Liver (tissue), 9 donors: ENCODE data around the gene APH1A. TPM values are rescaled to one million over a fixed set of nuclear protein-coding genes. Genes with fewer than 3 reads are reported as not detected.

Experiments used
- DNase-seq: peaks from one replicate; pipeline ENCODE4 v3.0.0-alpha.2; 2017; ENCODE audit warnings: low spot score
- H3K27ac ChIP-seq, 2 donors: one replicate each; pipeline ENCODE4 v1.7.0; 2013; ENCODE audit warnings: inconsistent platforms in 2 of 2, low read length in 2 of 2, control low read depth in 1 of 2, low read depth in 1 of 2, mild to moderate bottlenecking in 1 of 2
- H3K27me3 ChIP-seq, 4 donors: one replicate each; pipeline versions ENCODE4 v1.6.1 to v1.7.0; 2013; ENCODE audit warnings: low read length in 3 of 4, inconsistent platforms in 1 of 4, mild to moderate bottlenecking in 1 of 4, moderate library complexity in 1 of 4; ENCODE audit not compliant: control insufficient read depth in 4 of 4, insufficient read depth in 4 of 4
- H3K36me3 ChIP-seq, 4 donors: one replicate each; pipeline versions ENCODE4 v1.6.1 to v1.7.0; 2013; ENCODE audit warnings: low read length in 3 of 4, mild to moderate bottlenecking in 3 of 4, low read depth in 1 of 4, moderate library complexity in 1 of 4; ENCODE audit not compliant: control insufficient read depth in 4 of 4, insufficient read depth in 3 of 4
- H3K4me1 ChIP-seq, 4 donors: one replicate each; pipeline versions ENCODE4 v1.6.1 to v1.7.0; 2013; ENCODE audit warnings: low read length in 3 of 4, mild to moderate bottlenecking in 3 of 4, moderate library complexity in 1 of 4; ENCODE audit not compliant: control insufficient read depth in 4 of 4, insufficient read depth in 4 of 4
- H3K4me3 ChIP-seq, 3 donors: one replicate each; pipeline versions ENCODE4 v1.6.1 to v1.7.0; 2013; ENCODE audit warnings: low read length in 3 of 3, control low read depth in 1 of 3, low read depth in 1 of 3, mild to moderate bottlenecking in 1 of 3
- H3K9ac ChIP-seq, 2 donors: one replicate each; pipeline ENCODE4 v1.7.0; 2013; ENCODE audit warnings: low read length in 2 of 2, mild to moderate bottlenecking in 2 of 2, moderate library complexity in 2 of 2, control low read depth in 1 of 2, low read depth in 1 of 2
- H3K9me3 ChIP-seq, 4 donors: one replicate each; pipeline versions ENCODE4 v1.6.1 to v1.7.0; 2013; ENCODE audit warnings: low read length in 3 of 4; ENCODE audit not compliant: control insufficient read depth in 4 of 4
- ATF3 ChIP-seq: IDR thresholded peaks from 2 replicates; pipeline ENCODE4 v1.6.1; 2016; ENCODE audit warnings: antibody characterized with exemption
- CTCF ChIP-seq: fragments of 150-350 bp; IDR thresholded peaks from 2 replicates; pipeline ENCODE4 v1.5.1; 2017; ENCODE audit warnings: improper control_type of control experiment, low read depth, low read length; ENCODE audit not compliant: missing input control
- EGR1 ChIP-seq, 2 donors: IDR thresholded peaks; 2 replicates each; pipeline ENCODE4 v1.6.1; 2016 to 2018; ENCODE audit warnings: antibody characterized with exemption in 2 of 2, low read depth in 2 of 2
- FOXA1 ChIP-seq: IDR thresholded peaks from 2 replicates; pipeline ENCODE4 v1.6.1; 2016; ENCODE audit warnings: antibody characterized with exemption
- FOXA2 ChIP-seq: IDR thresholded peaks from 2 replicates; pipeline ENCODE4 v1.6.1; 2016; ENCODE audit warnings: antibody characterized with exemption
- GABPA ChIP-seq, 2 donors: IDR thresholded peaks in 1 of 2; conservative IDR thresholded peaks in 1 of 2; 2 replicates each; pipeline ENCODE4 v1.6.1; 2016; ENCODE audit warnings: antibody characterized with exemption in 2 of 2, mild to moderate bottlenecking in 1 of 2, moderate library complexity in 1 of 2
- HNF4A ChIP-seq, 2 donors: conservative IDR thresholded peaks; 2 replicates each; pipeline ENCODE4 v1.6.1; 2016; ENCODE audit warnings: antibody characterized with exemption in 2 of 2, mild to moderate bottlenecking in 2 of 2
- HNF4G ChIP-seq: IDR thresholded peaks from 2 replicates; pipeline ENCODE4 v1.6.1; 2016; ENCODE audit warnings: antibody characterized with exemption
- JUND ChIP-seq, 2 donors: IDR thresholded peaks; 2 replicates each; pipeline ENCODE4 v1.6.1; 2016; ENCODE audit warnings: antibody characterized with exemption in 2 of 2
- MAX ChIP-seq: IDR thresholded peaks from 2 replicates; pipeline ENCODE4 v1.6.1; 2016; ENCODE audit warnings: antibody characterized with exemption
- NR2F2 ChIP-seq: IDR thresholded peaks from 2 replicates; pipeline ENCODE4 v1.6.1; 2016; ENCODE audit warnings: antibody characterized with exemption
- RAD21 ChIP-seq, 2 donors: IDR thresholded peaks; 2 replicates each; pipeline ENCODE4 v1.6.1; 2016; ENCODE audit warnings: antibody characterized with exemption in 2 of 2, mild to moderate bottlenecking in 2 of 2
- REST ChIP-seq: IDR thresholded peaks from 2 replicates; pipeline ENCODE4 v1.6.1; 2016; ENCODE audit warnings: antibody characterized with exemption, mild to moderate bottlenecking
- RXRA ChIP-seq, 2 donors: IDR thresholded peaks; 2 replicates each; pipeline ENCODE4 v1.6.1; 2017 to 2018; ENCODE audit warnings: antibody characterized with exemption in 2 of 2, mild to moderate bottlenecking in 1 of 2
- SP1 ChIP-seq: IDR thresholded peaks from 2 replicates; pipeline ENCODE4 v1.6.1; 2018; ENCODE audit warnings: antibody characterized with exemption, mild to moderate bottlenecking
- TAF1 ChIP-seq: conservative IDR thresholded peaks from 2 replicates; pipeline ENCODE4 v1.6.1; 2016; ENCODE audit warnings: antibody characterized with exemption, mild to moderate bottlenecking
- YY1 ChIP-seq: IDR thresholded peaks from 2 replicates; pipeline ENCODE4 v1.6.1; 2016; ENCODE audit warnings: antibody characterized with exemption, mild to moderate bottlenecking
- ZBTB33 ChIP-seq: IDR thresholded peaks from 2 replicates; pipeline ENCODE4 v1.6.1; 2016; ENCODE audit warnings: antibody characterized with exemption
- WGBS: extraction: QIAGEN DNeasy Blood & Tissue Kit; methylation state at CpG from one replicate; pipeline ENCODE4 v1.1.7; 2013; 5-methylcytosine and 5-hydroxymethylcytosine counted together
- polyA plus RNA-seq, 2 donors: library from polyadenylated mRNA; stranded (reverse) in 1 of 2; unstranded in 1 of 2; fragments of 200-250 nt in 1 of 2; fragments of >200 nt in 1 of 2; fragmentation: Nextera tagmentation in 1 of 2; extraction: Ambion mirVana in 1 of 2; gene quantifications; one replicate each; pipeline versions ENCODE4 v1.2.1 to v1.2.3, GENCODE V29; 2013 to 2015
- total RNA-seq, 2 donors: library from RNA; depleted of rRNA; stranded (reverse); fragments of >200 nt; gene quantifications; one replicate each; pipeline ENCODE4 v1.2.3, GENCODE V29; 2014
- donor health status: healthy.
- donor health status: healthy.
- donor health status: healthy.
- donor health status: healthy.
- donor health status: healthy.

The APH1A gene
- total and polyA plus RNA-seq, 4 donors: 25.1 to 93.6 (median 57.1) TPM

- TF ChIP-seq GABPA (IDR thresholded peaks at IDR 0.05 in 1 of 2, conservative IDR thresholded peaks at IDR 0.05 in 1 of 2) (no peak), RAD21 (IDR thresholded peaks at IDR 0.05) (no peak), TAF1 (no peak), HNF4G (no peak)
These were observed 920 bp downstream of the APH1A start (continued) for GRCh38 chr1:150267896-150268295.

GRCh38 chr1:150263549-150263948 lies 5.3 kb downstream of the APH1A start:
- Histone ChIP-seq H3K27ac (no peak overlapping the region), H3K9ac (no peak overlapping the region), H3K4me3 (no peak overlapping the region), H3K9me3 (no peaks in the 10 kb centered on the region), H3K36me3 (peaks cover 5 to 27% (median 23%) of the 10 kb centered on the region in 4 donors), H3K27me3 (no peaks in the 10 kb centered on the region), H3K4me1 (peaks cover 7 to 44% (median 41%) of the 10 kb centered on the region in 4 donors)
- TF ChIP-seq TAF1 (no peak), FOXA1 (no peak)
- no peak for DNase-seq
- WGBS: 84% methylated on average over 6 of the region's 6 CpGs

GRCh38 chr1:150262388-150263320 lies 6.2 kb downstream of the APH1A start:
- Histone ChIP-seq H3K27me3 (no peaks in the 10 kb centered on the region), H3K4me3 (no peak overlapping the region), H3K36me3 (peaks cover 5 to 27% (median 23%) of the 10 kb centered on the region in 4 donors), H3K9ac (no peak overlapping the region), H3K9me3 (no peaks in the 10 kb centered on the region), H3K4me1 (peaks cover 7 to 46% (median 43%) of the 10 kb centered on the region in 4 donors), H3K27ac (no peak overlapping the region)
- 86% methylated on average over 6 of the region's 6 CpGs for WGBS
- no peak for DNase-seq
- TF ChIP-seq YY1 (no peak), FOXA2 (no peak), HNF4G (no peak), NR2F2 (no peak), FOXA1 (no peak), JUND (IDR thresholded peaks at IDR 0.05) (no peak), ZBTB33 (no peak), REST (no peak), RAD21 (IDR thresholded peaks at IDR 0.05) (no peak), HNF4A (conservative IDR thresholded peaks at IDR 0.05) (no peak), MAX (no peak), SP1 (no peak), CTCF (no peak), GABPA (IDR thresholded peaks at IDR 0.05 in 1 of 2, conservative IDR thresholded peaks at IDR 0.05 in 1 of 2) (no peak), EGR1 (IDR thresholded peaks at IDR 0.05; ENCODE audit: low read depth in 2 of 2) (no peak), RXRA (IDR thresholded peaks at IDR 0.05) (no peak), ATF3 (no peak), TAF1 (no peak)
